Stimulated activated CD4-positive, alpha-beta T cell treated with anti-CD3 and anti-CD28 coated beads, Interleukin-2, amount 100 ng/mL, for 24 hours (primary cell): ENCODE results near the gene RPL38.

Source experiments
- DNase-seq, 2 donors: peaks; one replicate each; pipeline ENCODE4 v3.0.0-alpha.2; 2020

Gene RPL38

GRCh38 chr17:74257311-74257710 lies 53.8 kb downstream of the RPL38 start:
- no peak for DNase-seq

DNA sequence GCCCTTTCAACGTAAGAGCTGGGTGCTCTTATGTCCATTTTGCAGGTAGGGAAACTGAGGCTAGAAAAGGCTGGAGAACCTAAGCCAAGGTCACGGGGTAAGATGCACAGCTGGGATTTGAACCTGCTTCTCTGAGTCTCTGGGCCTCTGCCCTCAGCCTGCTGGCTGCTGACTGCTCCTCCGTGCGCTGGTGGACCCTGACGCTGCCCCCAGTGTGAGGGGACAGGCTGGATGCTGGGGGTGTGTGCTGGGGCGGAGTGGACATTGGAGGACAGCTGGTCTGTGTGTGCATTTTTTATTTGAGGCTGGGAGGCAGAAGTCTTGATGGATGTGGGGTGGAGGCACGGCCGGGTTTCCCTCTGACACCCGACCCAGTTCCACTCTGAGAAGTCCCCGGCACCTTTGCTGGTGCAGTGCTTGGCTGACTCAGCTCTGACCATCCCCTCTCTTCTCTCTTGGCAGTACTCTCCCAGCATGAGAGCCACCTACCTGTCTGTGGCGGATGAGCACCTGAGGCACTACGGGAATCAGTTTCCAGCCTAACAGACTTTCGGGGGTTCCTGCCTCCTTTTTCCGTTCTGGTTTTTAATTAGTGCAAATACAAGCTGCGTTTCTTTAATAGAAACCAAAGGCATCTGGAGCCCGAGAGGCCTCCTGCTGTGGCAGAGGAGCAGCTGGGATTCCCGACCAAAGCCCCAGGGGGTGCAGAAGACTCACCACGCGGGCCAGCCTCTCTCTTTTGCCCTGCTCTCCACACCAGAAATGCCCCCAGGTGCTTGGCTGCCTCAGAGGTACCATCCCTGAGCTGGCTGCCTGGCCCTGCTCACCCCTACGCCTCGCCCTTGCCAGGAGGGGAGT lies 56.4 kb downstream of the RPL38 start:
- no peak for DNase-seq
